Measurements from ENCODE around the gene IQSEC1. TPM values are rescaled to one million over a fixed set of nuclear protein-coding genes. Genes with fewer than 3 reads are reported as not detected.

Gene IQSEC1
- polyA plus RNA-seq, 1 experiment, result 3.6 TPM

GRCh38 chr3:12898965-12899755, 174.1 kb downstream of the IQSEC1 start:
- no peak overlapping the region for H3K27ac ChIP-seq (ENCODE audit: low read depth, low read length)
- ChIA-PET CTCF (interaction anchor here (0.9 to 1.3 kb wide), 3 partner anchors 85 to 96 kb away, joined by 3 read pairs; no protein-coding TSS in a partner anchor), POLR2A (no interaction called here)
- H3K4me3 ChIP-seq (ENCODE audit: low read depth, low read length), result no peak overlapping the region
- no peaks in the 10 kb centered on the region for H3K27me3 ChIP-seq (ENCODE audit: control insufficient read depth, insufficient read depth, low read length)
- no peak for DNase-seq (ENCODE audit: low read depth, low spot score)
- TF ChIP-seq, protein P1, sequence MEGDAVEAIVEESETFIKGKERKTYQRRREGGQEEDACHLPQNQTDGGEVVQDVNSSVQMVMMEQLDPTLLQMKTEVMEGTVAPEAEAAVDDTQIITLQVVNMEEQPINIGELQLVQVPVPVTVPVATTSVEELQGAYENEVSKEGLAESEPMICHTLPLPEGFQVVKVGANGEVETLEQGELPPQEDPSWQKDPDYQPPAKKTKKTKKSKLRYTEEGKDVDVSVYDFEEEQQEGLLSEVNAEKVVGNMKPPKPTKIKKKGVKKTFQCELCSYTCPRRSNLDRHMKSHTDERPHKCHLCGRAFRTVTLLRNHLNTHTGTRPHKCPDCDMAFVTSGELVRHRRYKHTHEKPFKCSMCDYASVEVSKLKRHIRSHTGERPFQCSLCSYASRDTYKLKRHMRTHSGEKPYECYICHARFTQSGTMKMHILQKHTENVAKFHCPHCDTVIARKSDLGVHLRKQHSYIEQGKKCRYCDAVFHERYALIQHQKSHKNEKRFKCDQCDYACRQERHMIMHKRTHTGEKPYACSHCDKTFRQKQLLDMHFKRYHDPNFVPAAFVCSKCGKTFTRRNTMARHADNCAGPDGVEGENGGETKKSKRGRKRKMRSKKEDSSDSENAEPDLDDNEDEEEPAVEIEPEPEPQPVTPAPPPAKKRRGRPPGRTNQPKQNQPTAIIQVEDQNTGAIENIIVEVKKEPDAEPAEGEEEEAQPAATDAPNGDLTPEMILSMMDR (IDR thresholded peaks at IDR 0.05; ENCODE audit: low read depth, low read length), result no peak
- H3K9me3 ChIP-seq (ENCODE audit: control insufficient read depth, insufficient read depth, low read length), result no peaks in the 10 kb centered on the region; the same call in 1 of the 2 replicates

GRCh38 chr3:12898290-12898964, 174.8 kb downstream of the IQSEC1 start:
- Histone ChIP-seq H3K9me3 (ENCODE audit: control insufficient read depth, insufficient read depth, low read length) (no peaks in the 10 kb centered on the region; the same call in 1 of the 2 replicates), H3K27me3 (ENCODE audit: control insufficient read depth, insufficient read depth, low read length) (no peaks in the 10 kb centered on the region), H3K4me3 (ENCODE audit: low read depth, low read length) (no peak overlapping the region), H3K27ac (ENCODE audit: low read depth, low read length) (no peak overlapping the region)
- POLR2A ChIA-PET, result no interaction called here
- DNase-seq (ENCODE audit: low read depth, low spot score), result no peak
- CTCF ChIA-PET, result interaction anchor here (0.9 kb wide), 2 partner anchors 86 to 97 kb away, joined by 3 read pairs; no protein-coding TSS in a partner anchor
- TF ChIP-seq, protein P1 (IDR thresholded peaks at IDR 0.05; ENCODE audit: low read depth, low read length), result no peak

DNA sequence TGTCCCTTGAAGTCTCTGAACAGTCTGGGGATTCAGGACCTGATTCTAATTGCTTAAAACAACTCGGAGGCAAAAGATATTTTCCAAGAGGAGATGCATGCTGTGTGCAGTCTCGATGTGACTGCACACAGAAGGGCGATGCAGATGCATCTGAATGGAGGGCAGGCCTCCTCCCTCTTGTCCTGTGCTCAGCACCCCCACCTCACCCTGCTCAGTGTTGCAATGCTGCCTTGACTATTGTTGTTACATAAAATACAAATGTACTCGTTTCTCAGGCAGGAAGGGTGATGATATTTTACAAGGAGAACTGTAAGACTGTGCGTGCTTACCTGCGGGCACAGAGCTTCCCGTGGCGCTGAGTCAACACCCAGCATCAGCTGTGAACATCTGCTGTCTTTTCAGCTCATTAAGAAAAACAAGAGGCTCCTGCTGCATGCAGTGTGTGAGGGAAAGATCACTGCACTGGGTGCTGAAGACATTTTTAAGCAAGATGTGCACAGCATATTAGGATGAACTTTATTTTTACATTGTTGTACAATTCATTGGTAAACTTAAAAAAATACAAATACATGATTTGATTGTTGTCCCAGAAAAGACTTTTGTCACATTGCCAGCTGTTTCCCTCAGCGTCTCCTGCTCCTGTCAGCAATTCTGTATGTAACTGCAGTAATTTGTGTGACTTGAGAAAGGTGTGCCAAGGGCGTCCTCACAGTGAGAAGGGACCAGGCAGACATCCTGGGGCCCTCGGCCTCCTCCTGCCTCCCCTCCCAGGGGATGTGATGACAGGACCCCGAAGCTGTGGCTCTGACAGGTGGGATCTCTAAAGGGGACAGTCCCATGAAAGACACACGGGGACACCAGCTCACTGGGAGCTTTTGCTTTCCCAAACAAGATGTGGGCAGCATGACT, 175.6 kb downstream of the IQSEC1 start:
- Histone ChIP-seq H3K9me3 (ENCODE audit: control insufficient read depth, insufficient read depth, low read length) (no peaks in the 10 kb centered on the region; the same call in 1 of the 2 replicates), H3K27me3 (ENCODE audit: control insufficient read depth, insufficient read depth, low read length) (no peaks in the 10 kb centered on the region), H3K27ac (ENCODE audit: low read depth, low read length) (no peak overlapping the region), H3K4me3 (ENCODE audit: low read depth, low read length) (no peak overlapping the region)
- ChIA-PET POLR2A (no interaction called here), CTCF (interaction anchor here (0.7 to 0.9 kb wide), 2 partner anchors 25 to 87 kb away, joined by 3 read pairs; no protein-coding TSS in a partner anchor)
- TF ChIP-seq, protein P1 (IDR thresholded peaks at IDR 0.05; ENCODE audit: low read depth, low read length), result no peak
- no peak for DNase-seq (ENCODE audit: low read depth, low spot score)

DNA sequence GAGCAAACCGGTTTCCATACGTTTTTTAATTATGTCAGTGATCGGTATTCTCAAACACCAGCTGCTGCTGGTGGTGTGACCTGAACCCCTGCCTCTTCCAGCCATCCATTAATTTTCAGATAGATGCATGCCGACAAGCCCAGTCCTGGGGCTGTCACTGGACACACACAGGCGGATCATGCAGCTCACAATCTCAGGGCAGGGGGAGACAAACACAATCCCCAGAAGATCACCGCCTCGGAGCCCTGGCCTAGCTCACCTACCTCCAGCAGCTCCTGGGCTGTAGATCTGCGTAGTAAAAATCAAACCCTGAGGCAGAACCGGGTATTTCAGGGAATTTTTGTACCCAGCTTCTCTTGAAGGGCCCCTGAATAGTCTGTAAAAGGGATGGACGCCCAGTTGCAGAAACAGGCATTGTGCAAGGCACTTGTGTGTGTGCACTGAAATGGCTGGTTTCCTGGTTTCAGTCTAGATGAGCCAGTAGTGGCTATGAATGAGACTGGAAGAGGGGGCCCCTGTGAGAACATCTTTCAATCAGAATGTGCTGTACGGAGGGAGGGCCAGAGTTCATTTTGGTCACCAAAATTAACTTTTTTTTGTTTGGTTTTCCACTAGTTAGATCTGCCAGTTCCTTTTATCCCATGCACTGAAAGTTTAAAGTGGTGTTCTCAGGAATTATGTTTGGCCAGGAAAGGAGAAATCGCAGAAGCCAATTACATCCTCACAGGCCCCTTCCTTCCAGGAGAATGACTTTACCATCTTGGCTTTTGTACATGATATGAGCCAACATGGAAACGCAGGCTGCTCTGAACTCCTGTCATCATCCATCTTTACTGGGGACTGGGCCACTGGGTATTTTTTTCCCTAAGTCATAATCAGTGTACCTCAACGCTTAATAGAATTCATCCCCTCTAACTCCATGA, 176.9 kb downstream of the IQSEC1 start:
- no peak overlapping the region for H3K4me3 ChIP-seq (ENCODE audit: low read depth, low read length)
- TF ChIP-seq, protein P1 (IDR thresholded peaks at IDR 0.05; ENCODE audit: low read depth, low read length), result no peak
- no peak overlapping the region for H3K27ac ChIP-seq (ENCODE audit: low read depth, low read length)
- POLR2A ChIA-PET, result no interaction called here
- CTCF ChIA-PET, result interaction anchor here (0.5 to 1.0 kb wide), 4 partner anchors 29 to 190 kb away, joined by 3 to 4 read pairs (median 3); no protein-coding TSS in a partner anchor
- no peaks in the 10 kb centered on the region for H3K9me3 ChIP-seq (ENCODE audit: control insufficient read depth, insufficient read depth, low read length)
- no peaks in the 10 kb centered on the region for H3K27me3 ChIP-seq (ENCODE audit: control insufficient read depth, insufficient read depth, low read length)
- DNase-seq (ENCODE audit: low read depth, low spot score), result no peak

Data from AG04450 (cell line).